A549 (cell line): ENCODE data around the gene RINL. TPM values are rescaled to one million over a fixed set of nuclear protein-coding genes. Genes with fewer than 3 reads are reported as not detected.
A peak's percentile ranks its signal among the peaks of the same experiment; 100 is the strongest.

Experiments used
- ATAC-seq, 2 experiments: fragments of 200-7000 bp in 1 of 2; fragments of >200 bp in 1 of 2; cut with Nextera tagmentation in 1 of 2; cut with Tn5 transposase in 1 of 2; 3 replicates each; pipeline versions ENCODE4 v1.8.0 to v1.9.1; 2018 to 2020; ENCODE audit warnings: mild to moderate bottlenecking in 1 of 2, moderate library complexity in 1 of 2
- CTCF ChIA-PET: fragments of 300-600 bp; sonication (Branson Sonifier 250); formaldehyde crosslinking; extraction: SDS; loops from one replicate; lab custom pipeline; 2021; ENCODE audit warnings: antibody characterized with exemption, inconsistent platforms; lab: Yijun Ruan, JAX
- POLR2A ChIA-PET: fragments of 350-600 bp; formaldehyde crosslinking; extraction: SDS; loops from one replicate; lab custom pipeline; 2021; ENCODE audit warnings: antibody characterized with exemption, inconsistent platforms; lab: Yijun Ruan, JAX
- DNase-seq, 2 experiments: peaks; one replicate each; pipeline versions ENCODE4 v3.0.0 to v3.0.0-alpha.2; 2011 to 2016; ENCODE audit warnings: low read depth in 1 of 2, low spot score in 1 of 2
- FAIRE-seq: peaks from 2 replicates; lab custom pipeline; 2011; peaks lifted over from hg19 to GRCh38; lab: Jason Lieb, UNC
- H3K27ac ChIP-seq, 2 experiments: fragments of >200 bp; sonication (Bioruptor Twin); formaldehyde crosslinking; 3 replicates each; pipeline ENCODE4 v1.5.1; 2016 to 2017
- H3K4me1 ChIP-seq: fragments of >200 bp; sonication (Bioruptor Twin); formaldehyde crosslinking; 3 replicates; pipeline ENCODE4 v1.6.1; 2016
- H3K4me2 ChIP-seq: fragments of >200 bp; sonication (Bioruptor Twin); formaldehyde crosslinking; 3 replicates; pipeline ENCODE4 v1.6.1; 2016
- H3K4me3 ChIP-seq: fragments of >200 bp; sonication (Bioruptor Twin); formaldehyde crosslinking; 3 replicates; pipeline ENCODE4 v1.5.1; 2016
- H3K9me3 ChIP-seq: fragments of >200 bp; sonication (Bioruptor Twin); formaldehyde crosslinking; 3 replicates; pipeline ENCODE4 v1.6.1; 2016
- CBX8 ChIP-seq: fragments of 200-600 bp; sonication (generic); IDR thresholded peaks from 2 replicates; pipeline ENCODE4 v1.6.1; 2016
- CHD2 ChIP-seq: fragments of 150-350 bp; IDR thresholded peaks from 2 replicates; pipeline ENCODE4 v1.6.1; 2014; ENCODE audit warnings: low read length; ENCODE audit not compliant: partially characterized antibody
- E2F6 ChIP-seq: IDR thresholded peaks from 2 replicates; pipeline ENCODE4 v1.6.1; 2012; ENCODE audit warnings: low read depth, borderline replicate concordance
- EHF ChIP-seq: fragments of 250-450 bp; sonication (Bioruptor Pico); IDR thresholded peaks from 2 replicates; pipeline ENCODE4 v1.5.0; 2020; ENCODE audit warnings: mild to moderate bottlenecking
- EHMT2 ChIP-seq: fragments of 200-600 bp; sonication (generic); IDR thresholded peaks from 2 replicates; pipeline ENCODE4 v1.6.1; 2016; ENCODE audit warnings: antibody characterized with exemption, low read depth, mild to moderate bottlenecking, moderate library complexity
- ELK1 ChIP-seq: fragments of 150-350 bp; IDR thresholded peaks from 2 replicates; pipeline ENCODE4 v1.6.1; 2014; ENCODE audit warnings: low read depth, mild to moderate bottlenecking, low read length
- EP300 ChIP-seq, 2 experiments: fragments of >200 bp; sonication (Bioruptor Twin); formaldehyde crosslinking; IDR thresholded peaks; 2 replicates in 1 of 2; 3 replicates in 1 of 2; pipeline ENCODE4 v1.6.1; 2016 to 2017
- HDAC2 ChIP-seq: fragments of 200-600 bp; sonication (generic); IDR thresholded peaks from 2 replicates; pipeline ENCODE4 v1.6.1; 2016
- HEYL ChIP-seq: fragments of 250-450 bp; sonication (Bioruptor Pico); IDR thresholded peaks from 2 replicates; pipeline ENCODE4 v1.8.0; 2021; ENCODE audit warnings: mild to moderate bottlenecking, moderate library complexity
- HOXA7 ChIP-seq: fragments of 250-450 bp; sonication (Bioruptor Pico); IDR thresholded peaks from 2 replicates; pipeline ENCODE4 v1.5.0; 2020; ENCODE audit warnings: mild to moderate bottlenecking, moderate library complexity
- HOXB5 ChIP-seq: fragments of 250-450 bp; sonication (Bioruptor Pico); IDR thresholded peaks from 2 replicates; pipeline ENCODE4 v1.5.0; 2020; ENCODE audit warnings: mild to moderate bottlenecking, moderate library complexity
- KDM5A ChIP-seq: fragments of 200-600 bp; sonication (generic); IDR thresholded peaks from 2 replicates; pipeline ENCODE4 v1.6.1; 2016; ENCODE audit warnings: antibody characterized with exemption, mild to moderate bottlenecking
- MAX ChIP-seq: IDR thresholded peaks from 2 replicates; pipeline ENCODE4 v1.6.1; 2012
- MYC ChIP-seq: IDR thresholded peaks from 2 replicates; pipeline ENCODE4 v1.6.1; 2012; ENCODE audit warnings: mild to moderate bottlenecking, inconsistent platforms, low read length, improper control_type of control experiment, borderline replicate concordance
- NR3C1 ChIP-seq: fragments of >200 bp; sonication (Bioruptor Twin); formaldehyde crosslinking; IDR thresholded peaks from 3 replicates; pipeline ENCODE4 v1.6.1; 2017
- RCOR1 ChIP-seq: fragments of 150-350 bp; IDR thresholded peaks from 2 replicates; pipeline ENCODE4 v1.6.1; 2014; ENCODE audit warnings: antibody characterized with exemption, low read length, low read depth
- SMC3 ChIP-seq: fragments of >200 bp; sonication (Bioruptor Twin); formaldehyde crosslinking; IDR thresholded peaks from 3 replicates; pipeline ENCODE4 v1.6.1; 2018; ENCODE audit warnings: inconsistent platforms
- TFCP2L1 ChIP-seq: fragments of 250-450 bp; sonication (Bioruptor Pico); IDR thresholded peaks from 2 replicates; pipeline ENCODE4 v1.5.0; 2021; ENCODE audit warnings: mild to moderate bottlenecking
- TP53 ChIP-seq: fragments of 250-450 bp; sonication (Bioruptor Pico); IDR thresholded peaks from 2 replicates; pipeline ENCODE4 v1.5.0; 2021; ENCODE audit warnings: mild to moderate bottlenecking, moderate library complexity
- USF2 ChIP-seq: fragments of 450-650 bp; IDR thresholded peaks from 2 replicates; pipeline ENCODE4 v1.6.1; 2014; ENCODE audit warnings: antibody characterized with exemption
- ZSCAN20 ChIP-seq: fragments of 250-450 bp; sonication (Bioruptor Pico); IDR thresholded peaks from 2 replicates; pipeline ENCODE4 v1.8.0; 2022; ENCODE audit warnings: mild to moderate bottlenecking, moderate library complexity
- WGBS: methylation state at CpG from one replicate; pipeline ENCODE4 v1.1.6; 2017; ENCODE audit errors: missing lambda C conversion rate; 5-methylcytosine and 5-hydroxymethylcytosine counted together
- polyA plus RNA-seq, 4 experiments: library from polyadenylated mRNA; depleted of rRNA in 3 of 4; stranded (reverse); fragments of >200 nt; fragmentation: RNase III in 1 of 4; extraction: RNeasy Plus Mini Kit Qiagen cat#74134 plus additional on column Dnase treatment in 1 of 4; gene quantifications; 2 replicates in 3 of 4; 3 replicates in 1 of 4; pipeline ENCODE4 v1.2.3, GENCODE V29; 2011 to 2017

RINL gene
- polyA plus RNA-seq, 2 of the 4 experiments (the other 2 are of a cell fraction) = 2.9 to 6.3 TPM

- ATAC-seq (no peak), FAIRE-seq (peak; percentile 83), DNase-seq (no peak)
- no peaks in the 10 kb centered on the region for H3K9me3 ChIP-seq
- no peak overlapping the region for H3K4me3 ChIP-seq
- H3K4me1 ChIP-seq = 0 out of 3 replicates have a peak, but pooled peaks cover 5% of the 10 kb centered on the region
- CTCF ChIA-PET = interaction anchor here (0.7 to 2.2 kb wide), 7 partner anchors 10 to 378 kb away, joined by 3 to 28 read pairs (median 3); partner anchors contain the start of genes CAPN12, CCER2, MRPS12 and SARS2
- no peak overlapping the region for H3K4me2 ChIP-seq
- WGBS = 90% methylated on average over 20 of the region's 20 CpGs
- TF ChIP-seq HEYL (CRISPR knock-in tag) = no peak
- TF ChIP-seq RCOR1 = no peak
- TF ChIP-seq EP300 (IDR thresholded peaks at IDR 0.05) = no peak
- TF ChIP-seq ZSCAN20 (CRISPR knock-in tag) = no peak
- TF ChIP-seq HDAC2 = no peak
- TF ChIP-seq HOXA7 (CRISPR knock-in tag) = no peak
- TF ChIP-seq, all 56 proteins: peak for 0
- POLR2A ChIA-PET = interaction anchor here (0.6 to 1.6 kb wide), 2 partner anchors 9 to 511 kb away, joined by 9 to 11 read pairs; partner anchors contain the start of genes MRPS12 and SARS2
- H3K27ac ChIP-seq = no peak overlapping the region
Measured at GRCh38 chr19:38921420-38922274, 43.6 kb upstream of the RINL start.

- Histone ChIP-seq H3K4me1 (0 out of 3 replicates have a peak, but pooled peaks cover 5% of the 10 kb centered on the region), H3K4me3 (no peak overlapping the region), H3K27ac (no peak overlapping the region), H3K9me3 (no peaks in the 10 kb centered on the region), H3K4me2 (no peak overlapping the region)
- DNase-seq (no peak), FAIRE-seq (peak; percentile 97), ATAC-seq (no peak)
- TF ChIP-seq TFCP2L1 (CRISPR knock-in tag) (no peak), EHMT2 (no peak), USF2 (no peak), CHD2 (no peak), HOXB5 (CRISPR knock-in tag) (no peak)
- 77% methylated on average over 13 of the region's 14 CpGs for WGBS
- POLR2A ChIA-PET = interaction anchor here (0.6 to 4.0 kb wide), 4 partner anchors 10 to 511 kb away, joined by 3 to 20 read pairs (median 10); partner anchors contain the start of genes EIF3K, MRPS12 and SARS2
- CTCF ChIA-PET = interaction anchor here (1.0 to 4.1 kb wide), 7 partner anchors 9 to 377 kb away, joined by 3 to 105 read pairs (median 3); partner anchors contain the start of genes CCER2, MRPS12 and SARS2
Measured at GRCh38 chr19:38920602-38921419, 42.7 kb upstream of the RINL start.

- ATAC-seq = no peak
- H3K27ac ChIP-seq = no peak overlapping the region
- POLR2A ChIA-PET = interaction anchor here (0.5 to 4.0 kb wide), 4 partner anchors 11 to 301 kb away, joined by 3 to 20 read pairs (median 4); partner anchors contain the start of genes ECH1, EIF3K, MRPS12 and NFKBIB
- H3K4me1 ChIP-seq = 0 out of 3 replicates have a peak, but pooled peaks cover 5% of the 10 kb centered on the region
- DNase-seq = no peak
- H3K4me3 ChIP-seq = no peak overlapping the region
- 75% methylated on average over 21 of the region's 21 CpGs for WGBS
- no peak for TF ChIP-seq SMC3
- no peak for TF ChIP-seq CBX8
- no peak for TF ChIP-seq KDM5A
- no peak for TF ChIP-seq EHF (CRISPR knock-in tag)
- TF ChIP-seq E2F6 = no peak
- TF ChIP-seq NR3C1 = no peak
- TF ChIP-seq ELK1 = no peak
- no peak for TF ChIP-seq HOXB5 (CRISPR knock-in tag)
- no peak for TF ChIP-seq RCOR1
- no peak for TF ChIP-seq TP53
- no peak for TF ChIP-seq MAX
- TF ChIP-seq MYC = no peak
- no peak for TF ChIP-seq HOXA7 (CRISPR knock-in tag)
- TF ChIP-seq, all 56 proteins: peak for 0
- no peak for FAIRE-seq
- Histone ChIP-seq H3K4me2 (no peak overlapping the region), H3K9me3 (no peaks in the 10 kb centered on the region)
- CTCF ChIA-PET = interaction anchor here (0.7 to 4.1 kb wide), 11 partner anchors 10 to 517 kb away, joined by 3 to 105 read pairs (median 12); partner anchors contain the start of genes FAM98C, MRPS12, NFKBIB and SARS2
Measured at GRCh38 chr19:38919837-38920601, 41.9 kb upstream of the RINL start.
